Kidney epithelial cell (primary cell): ENCODE results near the gene ADM5. TPM values are rescaled to one million over a fixed set of nuclear protein-coding genes. Genes with fewer than 3 reads are reported as not detected.

Experiments used
- DNase-seq: peaks from one replicate; pipeline ENCODE4 v3.0.0-alpha.2; 2010; ENCODE audit warnings: low read depth
- H3K27me3 ChIP-seq: 2 replicates; pipeline ENCODE4 v1.6.0; 2011; ENCODE audit warnings: low read length; ENCODE audit not compliant: control insufficient read depth, insufficient read depth
- H3K36me3 ChIP-seq: 2 replicates; pipeline ENCODE4 v1.5.1; 2011; ENCODE audit warnings: low read length; ENCODE audit not compliant: control insufficient read depth, insufficient read depth
- H3K4me3 ChIP-seq: 2 replicates; pipeline ENCODE4 v1.5.1; 2011; ENCODE audit warnings: low read depth, mild to moderate bottlenecking, control low read depth, low read length
- CTCF ChIP-seq: IDR thresholded peaks from 2 replicates; pipeline ENCODE4 v1.5.1; 2011; ENCODE audit warnings: mild to moderate bottlenecking, moderate library complexity, low read length, control low read depth, inconsistent platforms; ENCODE audit not compliant: insufficient read depth, poor library complexity, severe bottlenecking
- total RNA-seq: library from RNA; depleted of rRNA; stranded (reverse); fragments of >200 nt; gene quantifications from 2 replicates; pipeline ENCODE4 v1.2.3, GENCODE V29; 2015

ADM5 gene
- total RNA-seq, 1 donor from 2014 or later: 1.0 TPM

GRCh38 chr19:49685845-49686332 lies 3.5 kb upstream of the ADM5 start:
- Histone ChIP-seq H3K27me3 (peaks cover 4% of the 10 kb centered on the region), H3K4me3 (no peak overlapping the region), H3K36me3 (peaks cover 8% of the 10 kb centered on the region)
- no peak for DNase-seq
- no peak for TF ChIP-seq CTCF

DNA sequence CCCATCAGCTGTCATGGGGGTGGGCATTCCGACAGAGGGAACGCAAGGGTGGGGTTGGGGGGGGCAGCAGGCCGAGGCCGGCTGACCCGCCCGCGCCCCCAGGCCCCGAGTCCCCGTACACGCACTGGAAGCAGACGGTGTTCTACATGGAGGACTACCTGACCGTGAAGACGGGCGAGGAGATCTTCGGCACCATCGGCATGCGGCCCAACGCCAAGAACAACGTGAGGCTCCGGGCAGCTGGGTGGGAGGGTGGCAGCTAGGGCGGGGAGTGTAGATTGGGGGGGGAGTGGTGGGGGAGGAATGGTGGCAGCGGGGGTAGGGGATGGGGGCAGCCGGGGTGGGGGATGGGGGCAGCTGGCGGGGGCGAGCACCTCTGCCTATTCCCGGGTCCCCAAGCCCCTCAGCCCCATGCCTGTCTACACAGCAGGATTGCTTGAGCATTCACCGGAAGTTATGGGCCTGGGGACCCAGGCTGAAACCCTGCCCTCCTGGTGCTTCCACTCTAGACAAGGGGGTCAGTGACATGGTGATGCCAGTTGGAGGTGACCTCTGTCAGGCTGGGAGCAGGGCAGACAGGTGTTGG lies 2.8 kb upstream of the ADM5 start:
- Histone ChIP-seq H3K27me3 (peaks cover 4% of the 10 kb centered on the region), H3K4me3 (no peak overlapping the region), H3K36me3 (peaks cover 8% of the 10 kb centered on the region)
- no peak for TF ChIP-seq CTCF
- DNase-seq: no peak

DNA sequence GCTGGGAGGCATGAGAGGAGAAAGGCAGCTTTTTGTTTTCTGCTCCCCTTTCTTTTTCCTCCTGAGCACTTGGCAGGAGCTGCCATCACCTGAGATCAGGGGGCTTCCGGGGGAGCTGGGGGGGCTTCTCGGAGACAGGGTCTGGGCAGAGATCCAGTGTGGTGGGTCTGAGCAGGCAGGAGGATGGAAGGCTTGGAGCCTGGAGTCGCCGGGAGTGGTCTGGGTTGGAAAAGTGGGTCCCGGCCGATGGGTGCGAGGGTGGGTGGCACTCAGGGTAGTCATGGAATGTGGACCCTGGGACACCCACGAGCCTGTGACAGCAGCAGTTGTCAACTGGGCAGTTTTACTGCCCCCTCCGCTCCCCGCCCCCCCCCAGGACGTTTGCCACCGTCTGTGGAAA lies 2.2 kb upstream of the ADM5 start:
- TF ChIP-seq CTCF: no peak
- H3K4me3 ChIP-seq: no peak overlapping the region
- peaks cover 4% of the 10 kb centered on the region for H3K27me3 ChIP-seq
- H3K36me3 ChIP-seq: peaks cover 6% of the 10 kb centered on the region
- DNase-seq: no peak

DNA sequence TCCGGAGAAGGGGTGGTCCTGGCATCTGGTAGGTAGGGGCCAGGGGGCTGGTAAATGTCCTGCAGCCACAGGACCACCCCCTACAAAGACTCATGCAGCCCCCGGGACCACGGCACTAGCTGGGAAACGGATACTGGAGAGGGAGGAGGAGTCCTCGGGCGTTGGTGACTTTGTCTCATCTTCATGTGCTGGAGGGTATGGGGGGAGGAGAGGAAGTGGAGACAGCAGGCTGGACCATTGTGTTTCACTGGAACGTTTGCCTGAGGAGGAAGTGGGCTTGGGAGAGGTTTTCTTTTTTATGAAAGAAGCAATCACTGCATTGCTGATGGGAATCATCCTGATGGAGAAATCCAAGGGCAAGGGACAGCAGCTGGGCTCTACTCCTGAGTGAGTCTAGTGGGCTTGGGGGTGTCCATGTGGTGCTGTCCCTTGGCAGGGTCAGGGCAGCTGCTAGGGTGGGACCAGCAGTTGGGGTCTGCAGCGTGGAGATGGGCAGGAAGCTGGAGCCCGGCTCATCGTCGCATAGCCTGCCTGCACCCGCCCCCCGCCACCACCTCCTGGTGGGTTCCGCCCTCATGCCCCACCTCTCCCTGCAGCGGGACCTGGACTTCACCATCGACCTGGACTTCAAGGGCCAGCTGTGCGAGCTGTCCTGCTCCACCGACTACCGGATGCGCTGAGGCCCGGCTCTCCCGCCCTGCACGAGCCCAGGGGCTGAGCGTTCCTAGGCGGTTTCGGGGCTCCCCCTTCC lies 1.7 kb upstream of the ADM5 start:
- TF ChIP-seq CTCF: no peak
- peaks cover 4% of the 10 kb centered on the region for H3K27me3 ChIP-seq

DNA sequence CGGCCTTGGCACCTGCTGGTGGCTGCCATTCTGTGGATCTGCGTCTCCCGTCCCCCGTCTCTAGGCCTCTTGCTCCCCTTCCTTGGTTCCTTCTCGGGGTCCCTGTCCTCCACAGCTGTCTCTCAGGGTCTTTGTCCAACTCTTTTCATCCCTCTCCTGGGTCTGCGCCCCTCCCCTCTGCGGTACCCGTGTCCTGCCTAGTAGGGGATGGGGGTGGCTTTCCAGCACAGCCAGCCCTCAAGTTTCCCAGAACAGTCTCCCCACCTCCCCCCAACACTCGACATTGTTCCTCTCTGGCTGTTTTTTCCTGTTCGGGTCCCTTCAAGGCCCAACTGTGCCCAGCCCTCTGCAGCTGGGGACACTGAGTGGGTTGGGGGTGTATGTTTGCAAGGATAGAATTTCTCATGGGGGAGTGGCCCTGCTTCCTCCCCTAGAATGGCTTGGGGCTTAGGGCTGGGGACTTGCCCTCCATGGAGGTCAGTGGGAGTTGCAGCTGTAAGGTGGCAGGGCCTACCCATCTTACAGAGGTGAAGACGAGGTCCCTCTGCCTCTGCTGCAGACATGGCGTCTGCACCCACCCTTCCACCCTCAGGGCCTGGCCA lies 762 bp upstream of the ADM5 start:
- Histone ChIP-seq H3K4me3 (no peak overlapping the region), H3K27me3 (peaks cover 4% of the 10 kb centered on the region), H3K36me3 (peaks cover 4% of the 10 kb centered on the region)
- no peak for TF ChIP-seq CTCF
- DNase-seq: no peak

More for the DNA sequence above, 1.7 kb upstream of the ADM5 start:
- no peak overlapping the region for H3K4me3 ChIP-seq
- peaks cover 4% of the 10 kb centered on the region for H3K36me3 ChIP-seq
- DNase-seq: no peak
